OCI-M2 (cell line): ENCODE results near the gene ATF4.
A peak's percentile ranks its signal among the peaks of the same experiment; 100 is the strongest.
"Not testable (repeated sequence)": the region's sequence is repeated elsewhere in the genome, so short reads cannot be mapped to it uniquely, and the experiment has no call there.

Source experiments
- DNase-seq: peaks from one replicate; lab custom pipeline; 2025; ENCODE audit not compliant: unreplicated experiment; lab: John Stamatoyannopoulos, UW

ATF4 gene

GRCh38 chr22:39510529-39511149 lies 9.7 kb upstream of the ATF4 start:
- no peak for DNase-seq

GRCh38 chr22:39511226-39511625 lies 9.1 kb upstream of the ATF4 start:
- no peak for DNase-seq

DNA sequence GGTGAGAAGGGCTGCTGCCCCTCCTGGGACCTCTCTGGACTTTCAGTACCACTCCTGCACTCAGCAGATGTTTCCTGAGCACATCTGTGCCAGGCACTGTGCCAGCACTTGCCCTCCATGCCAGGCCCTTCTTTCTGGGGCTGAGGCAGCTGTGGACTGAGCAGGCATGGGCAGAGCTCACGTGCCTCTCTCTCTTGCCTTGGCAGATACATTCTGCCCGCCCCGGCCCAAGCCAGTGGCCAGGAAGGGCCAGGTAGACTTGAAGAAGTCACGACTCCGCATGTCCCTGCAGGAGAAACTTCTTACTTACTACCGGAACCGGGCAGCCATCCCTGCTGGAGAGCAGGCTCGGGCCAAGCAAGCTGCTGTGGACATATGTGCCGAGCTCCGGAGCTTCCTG lies 8.3 kb upstream of the ATF4 start:
- no peak for DNase-seq

GRCh38 chr22:39513791-39514190 lies 6.6 kb upstream of the ATF4 start:
- no peak for DNase-seq

DNA sequence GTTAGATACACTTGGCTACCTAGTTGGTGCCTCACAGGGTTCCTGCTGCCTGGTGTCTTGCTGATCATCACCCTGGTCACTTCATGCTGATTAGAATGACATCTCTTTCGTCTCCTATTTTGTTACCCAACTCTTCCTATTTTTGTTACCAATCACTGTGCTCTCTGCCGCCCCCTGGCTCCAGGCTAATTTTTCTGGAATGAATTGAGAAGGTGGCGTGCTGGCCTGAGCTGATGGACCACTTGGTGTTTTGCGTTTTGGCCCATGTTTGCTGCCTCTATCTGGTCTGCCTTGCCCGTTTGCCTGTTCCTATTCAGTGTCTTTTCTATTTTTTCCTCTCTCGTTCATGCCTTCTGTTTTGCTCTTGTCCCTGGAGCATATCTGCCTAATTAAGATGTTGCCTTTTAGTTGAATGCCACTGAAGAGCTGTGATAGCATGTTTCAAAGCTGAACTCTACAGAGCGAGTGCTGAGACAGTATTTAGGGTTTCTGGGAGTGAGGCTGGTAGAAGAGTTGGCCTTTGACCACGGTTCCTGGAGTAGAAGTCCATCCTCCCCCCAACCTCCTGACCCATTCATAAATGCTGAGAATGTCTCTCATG lies 5.9 kb upstream of the ATF4 start:
- DNase-seq: no peak

- no peak for DNase-seq
These were observed 4.9 kb upstream of the ATF4 start for GRCh38 chr22:39515266-39516050.

- DNase-seq: no peak
These were observed 2.9 kb upstream of the ATF4 start for GRCh38 chr22:39517470-39517869.

DNA sequence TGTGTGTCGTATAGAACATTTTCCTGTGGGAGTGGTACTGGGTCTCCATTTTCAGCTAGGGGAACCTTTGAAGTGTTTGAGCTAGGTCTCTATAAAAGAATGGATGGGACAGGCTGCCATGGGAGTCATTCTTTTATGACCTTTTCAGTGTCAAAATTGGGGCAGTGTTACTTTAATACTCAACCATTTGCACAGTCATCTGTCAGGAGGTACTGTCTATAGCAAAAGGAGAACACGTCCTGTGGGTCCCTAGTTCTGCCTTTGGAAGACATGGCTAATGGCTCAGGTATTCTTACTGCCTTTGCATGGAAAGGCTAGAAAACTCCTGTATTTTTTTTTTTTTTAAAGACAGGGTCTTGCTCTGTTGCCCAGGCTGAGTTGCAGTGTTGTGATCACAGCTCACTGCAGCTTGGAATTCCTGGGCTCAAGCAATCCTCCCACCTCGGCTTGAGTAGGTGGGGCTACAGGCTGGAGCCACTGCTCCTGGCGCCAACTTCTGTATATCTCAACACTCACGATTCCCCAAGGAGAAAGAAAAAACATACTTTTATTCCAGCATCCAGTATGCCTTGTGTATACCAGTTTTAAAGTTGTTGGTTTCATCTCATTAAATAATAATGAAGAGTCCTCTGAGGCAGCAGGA lies 2.1 kb upstream of the ATF4 start:
- DNase-seq: no peak

GRCh38 chr22:39518996-39519680 lies 1.2 kb upstream of the ATF4 start:
- no peak for DNase-seq

GRCh38 chr22:39519681-39520225 lies 609 bp upstream of the ATF4 start:
- peak; percentile 81 for DNase-seq

DNA sequence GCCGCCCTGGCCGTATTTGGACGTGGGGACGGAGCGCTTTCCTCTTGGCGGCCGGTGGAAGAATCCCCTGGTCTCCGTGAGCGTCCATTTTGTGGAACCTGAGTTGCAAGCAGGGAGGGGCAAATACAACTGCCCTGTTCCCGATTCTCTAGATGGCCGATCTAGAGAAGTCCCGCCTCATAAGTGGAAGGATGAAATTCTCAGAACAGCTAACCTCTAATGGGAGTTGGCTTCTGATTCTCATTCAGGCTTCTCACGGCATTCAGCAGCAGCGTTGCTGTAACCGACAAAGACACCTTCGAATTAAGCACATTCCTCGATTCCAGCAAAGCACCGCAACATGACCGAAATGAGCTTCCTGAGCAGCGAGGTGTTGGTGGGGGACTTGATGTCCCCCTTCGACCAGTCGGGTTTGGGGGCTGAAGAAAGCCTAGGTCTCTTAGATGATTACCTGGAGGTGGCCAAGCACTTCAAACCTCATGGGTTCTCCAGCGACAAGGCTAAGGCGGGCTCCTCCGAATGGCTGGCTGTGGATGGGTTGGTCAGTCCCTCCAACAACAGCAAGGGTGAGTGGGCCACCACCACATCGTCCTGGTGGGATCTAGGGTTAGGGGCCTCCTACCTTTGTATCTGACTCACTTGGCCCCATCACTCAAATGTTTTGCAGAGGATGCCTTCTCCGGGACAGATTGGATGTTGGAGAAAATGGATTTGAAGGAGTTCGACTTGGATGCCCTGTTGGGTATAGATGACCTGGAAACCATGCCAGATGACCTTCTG lies 934 bp downstream of the ATF4 start:
- DNase-seq: not testable (repeated sequence)

- not testable (repeated sequence) for DNase-seq
These were observed 1.7 kb downstream of the ATF4 start for GRCh38 chr22:39522091-39522490.

GRCh38 chr22:39522567-39523300 lies 2.4 kb downstream of the ATF4 start:
- DNase-seq: no peak

- no peak for DNase-seq
These were observed 3.9 kb downstream of the ATF4 start for GRCh38 chr22:39524089-39524752.

DNA sequence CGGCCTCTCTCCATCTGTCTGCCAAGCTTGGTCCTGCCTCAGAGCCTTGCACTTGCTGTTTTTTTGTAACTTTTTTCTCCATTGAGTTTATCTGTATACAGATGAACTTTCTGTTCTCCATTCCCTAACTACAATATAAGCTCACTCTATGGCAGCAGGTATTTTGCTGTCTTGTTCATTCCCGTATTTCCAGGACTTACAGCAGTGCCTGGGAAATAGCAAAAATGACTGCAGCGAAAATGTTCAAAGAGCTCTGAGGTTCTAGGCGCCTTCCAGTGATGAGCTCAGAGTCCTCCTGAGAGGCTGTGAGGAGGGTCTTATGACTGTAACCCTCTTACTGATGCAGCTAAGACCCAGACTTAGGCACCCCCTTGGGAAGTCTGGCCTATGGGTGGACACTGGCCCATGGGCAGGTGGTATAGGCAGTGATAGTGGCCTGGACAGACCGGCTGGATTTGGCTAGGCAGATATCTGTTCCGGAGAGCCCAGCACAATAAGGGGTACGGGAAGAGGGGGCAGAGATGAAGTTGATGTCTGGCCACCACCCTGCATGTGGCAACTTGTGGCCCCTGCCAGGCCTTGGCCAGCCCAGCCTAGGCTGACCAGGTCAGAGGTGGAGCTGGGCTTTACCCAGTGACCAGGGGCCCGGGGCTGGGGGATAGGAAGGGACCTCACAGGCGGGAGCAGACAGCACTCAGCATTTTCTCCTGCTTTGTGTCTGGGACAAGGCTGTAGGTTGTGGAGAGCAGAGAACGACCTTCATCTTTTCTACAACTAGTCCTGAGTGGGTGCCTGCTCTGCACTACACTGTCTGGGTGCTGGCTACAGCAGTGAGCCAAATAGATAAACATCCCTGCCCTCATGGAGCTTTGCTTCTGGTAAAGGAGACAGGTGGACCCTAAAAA lies 4.6 kb downstream of the ATF4 start:
- DNase-seq: no peak

- no peak for DNase-seq
These were observed 5.3 kb downstream of the ATF4 start for GRCh38 chr22:39525658-39525975.

GRCh38 chr22:39526736-39527171 lies 6.4 kb downstream of the ATF4 start:
- DNase-seq: no peak

DNA sequence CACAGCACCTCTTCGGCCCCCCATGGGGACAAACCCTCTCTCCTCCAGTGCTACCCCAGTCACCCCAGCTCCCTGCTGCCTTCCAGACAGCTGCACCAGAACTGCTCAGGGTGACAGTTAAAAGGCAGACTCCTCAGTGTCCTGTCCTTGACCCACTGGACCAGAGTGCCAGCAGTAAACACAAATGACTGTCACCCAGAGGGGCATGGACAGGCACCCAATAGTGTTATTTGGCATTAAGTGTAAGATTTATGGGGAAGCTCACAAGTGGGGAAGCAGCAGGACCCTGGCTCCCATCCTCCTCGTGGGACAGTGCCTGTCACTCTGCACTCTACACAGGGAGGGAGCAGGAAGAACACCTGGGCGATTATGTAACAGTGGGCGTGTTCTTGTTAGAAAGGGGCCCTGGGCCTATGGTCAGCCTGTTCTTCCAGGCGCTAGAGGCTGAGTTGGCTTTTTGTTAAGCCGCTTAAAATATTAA lies 7.2 kb downstream of the ATF4 start:
- no peak for DNase-seq
